Skeletal muscle satellite cell (primary cell): ENCODE measurements around the gene ZNF132.

ENCODE experiments used
- H3K27me3 ChIP-seq: 2 replicates; pipeline ENCODE4 v1.7.0; 2013; ENCODE audit warnings: low read length; ENCODE audit not compliant: control insufficient read depth, insufficient read depth
- H3K36me3 ChIP-seq: 2 replicates; pipeline ENCODE4 v1.7.0; 2013; ENCODE audit warnings: mild to moderate bottlenecking, control low read depth, low read length; ENCODE audit not compliant: insufficient read depth
- H3K4me1 ChIP-seq: 2 replicates; pipeline ENCODE4 v1.7.0; 2013; ENCODE audit warnings: low read length; ENCODE audit not compliant: control insufficient read depth, insufficient read depth
- H3K4me2 ChIP-seq: 2 replicates; pipeline ENCODE4 v1.7.0; 2013; ENCODE audit warnings: mild to moderate bottlenecking, low read length
- H3K4me3 ChIP-seq: 2 replicates; pipeline ENCODE4 v1.7.0; 2013; ENCODE audit warnings: low read length
- H3K9ac ChIP-seq: 2 replicates; pipeline ENCODE4 v1.7.0; 2013; ENCODE audit warnings: mild to moderate bottlenecking, low read depth, low read length, moderate library complexity
- H3K9me3 ChIP-seq: replicated peaks from 2 replicates; pipeline ENCODE4 v1.7.0; 2013; ENCODE audit warnings: mild to moderate bottlenecking, control low read depth, low read length

Gene ZNF132

GRCh38 chr19:58400916-58401839 is 38.8 kb downstream of the ZNF132 start:
- H3K27me3 ChIP-seq: no peaks in the 10 kb centered on the region
- H3K9me3 ChIP-seq: no peaks in the 10 kb centered on the region
- peak overlapping the region; percentile 98 for H3K4me2 ChIP-seq
- no peaks in the 10 kb centered on the region for H3K36me3 ChIP-seq
- H3K9ac ChIP-seq: peak overlapping the region; percentile 75
- peak overlapping the region; percentile 82 for H3K4me3 ChIP-seq
- H3K4me1 ChIP-seq: peaks cover 14% of the 10 kb centered on the region

- Histone ChIP-seq H3K4me3 (peak overlapping the region; percentile 82), H3K36me3 (no peaks in the 10 kb centered on the region), H3K4me1 (peaks cover 17% of the 10 kb centered on the region), H3K9me3 (no peaks in the 10 kb centered on the region), H3K27me3 (no peaks in the 10 kb centered on the region), H3K9ac (peak overlapping the region; percentile 75), H3K4me2 (peak overlapping the region; percentile 98)
Measured at GRCh38 chr19:58400316-58400915, 39.5 kb downstream of the ZNF132 start.

- Histone ChIP-seq H3K4me2 (peak overlapping the region; percentile 98), H3K36me3 (peaks cover 5% of the 10 kb centered on the region), H3K9ac (no peak overlapping the region), H3K27me3 (no peaks in the 10 kb centered on the region), H3K4me1 (peaks cover 17% of the 10 kb centered on the region), H3K4me3 (no peak overlapping the region), H3K9me3 (no peaks in the 10 kb centered on the region)
Measured at GRCh38 chr19:58399903-58400302, 40.0 kb downstream of the ZNF132 start.

- Histone ChIP-seq H3K4me2 (no peak overlapping the region), H3K4me1 (peaks cover 17% of the 10 kb centered on the region), H3K27me3 (no peaks in the 10 kb centered on the region), H3K36me3 (peaks cover 18% of the 10 kb centered on the region), H3K9me3 (no peaks in the 10 kb centered on the region), H3K9ac (no peak overlapping the region), H3K4me3 (no peak overlapping the region)
Measured at GRCh38 chr19:58398545-58398944, 41.4 kb downstream of the ZNF132 start.

- Histone ChIP-seq H3K4me3 (no peak overlapping the region), H3K36me3 (peaks cover 23% of the 10 kb centered on the region), H3K4me2 (no peak overlapping the region), H3K4me1 (peaks cover 17% of the 10 kb centered on the region), H3K9ac (no peak overlapping the region), H3K9me3 (no peaks in the 10 kb centered on the region), H3K27me3 (no peaks in the 10 kb centered on the region)
Measured at GRCh38 chr19:58398087-58398486, 41.9 kb downstream of the ZNF132 start.

GRCh38 chr19:58397533-58398037 is 42.4 kb downstream of the ZNF132 start:
- H3K36me3 ChIP-seq: peaks cover 28% of the 10 kb centered on the region
- H3K9me3 ChIP-seq: no peaks in the 10 kb centered on the region
- no peaks in the 10 kb centered on the region for H3K27me3 ChIP-seq
- H3K4me3 ChIP-seq: no peak overlapping the region
- H3K9ac ChIP-seq: no peak overlapping the region
- peaks cover 17% of the 10 kb centered on the region for H3K4me1 ChIP-seq
- no peak overlapping the region for H3K4me2 ChIP-seq

GRCh38 chr19:58396691-58397532 is 43.0 kb downstream of the ZNF132 start:
- Histone ChIP-seq H3K4me2 (no peak overlapping the region), H3K36me3 (peaks cover 33% of the 10 kb centered on the region), H3K4me1 (peaks cover 13% of the 10 kb centered on the region), H3K4me3 (no peak overlapping the region), H3K27me3 (no peaks in the 10 kb centered on the region), H3K9ac (no peak overlapping the region), H3K9me3 (no peaks in the 10 kb centered on the region)

- Histone ChIP-seq H3K4me1 (peaks cover 13% of the 10 kb centered on the region), H3K9me3 (no peaks in the 10 kb centered on the region), H3K9ac (no peak overlapping the region), H3K4me2 (peak overlapping the region; percentile 25), H3K4me3 (no peak overlapping the region), H3K27me3 (no peaks in the 10 kb centered on the region), H3K36me3 (peaks cover 39% of the 10 kb centered on the region)
Measured at GRCh38 chr19:58395979-58396627, 43.9 kb downstream of the ZNF132 start.

- peaks cover 45% of the 10 kb centered on the region for H3K36me3 ChIP-seq
- no peaks in the 10 kb centered on the region for H3K27me3 ChIP-seq
- no peak within 1 kb of the TSS for H3K4me3 ChIP-seq
- no peaks in the 10 kb centered on the region for H3K9me3 ChIP-seq
- peak within 1 kb of the TSS; percentile 25 for H3K4me2 ChIP-seq
- no peak within 1 kb of the TSS for H3K9ac ChIP-seq
- H3K4me1 ChIP-seq: peaks cover 6% of the 10 kb centered on the region
Measured at GRCh38 chr19:58395220-58395978, 44.6 kb downstream of the ZNF132 start, which contains the start of gene RNF225. Gene RNF225 (plus strand): TSS chr19:58395656. CDS start chr19:58396090, 434 bp downstream.

- no peak overlapping the region for H3K9ac ChIP-seq
- peaks cover 45% of the 10 kb centered on the region for H3K36me3 ChIP-seq
- no peak overlapping the region for H3K4me3 ChIP-seq
- H3K27me3 ChIP-seq: no peaks in the 10 kb centered on the region
- peaks cover 3% of the 10 kb centered on the region for H3K4me1 ChIP-seq
- no peak overlapping the region for H3K4me2 ChIP-seq
- H3K9me3 ChIP-seq: no peaks in the 10 kb centered on the region
Measured at GRCh38 chr19:58394821-58395219, 45.1 kb downstream of the ZNF132 start.
